Left lobe of liver (tissue), 2 donors: ENCODE results near the gene MYLK. TPM values are rescaled to one million over a fixed set of nuclear protein-coding genes. Genes with fewer than 3 reads are reported as not detected.

Experiments used
- ATAC-seq: fragments of 200-7000 bp; cut with Tn5 transposase; one replicate; pipeline ENCODE4 v1.9.1; 2020; ENCODE audit warnings: mild to moderate bottlenecking, moderate library complexity
- DNase-seq: peaks from one replicate; pipeline ENCODE4 v3.0.0-alpha.2; 2020; ENCODE audit warnings: low spot score
- total RNA-seq: library from RNA; stranded (reverse); gene quantifications from one replicate; pipeline ENCODE4 v1.2.1, GENCODE V29; 2021
- donor health status: DM: no; HTN: no; CAD: no; lungs with moderate emphysema.
- donor health status: DM: no; HTN: yes; CAD: no.

MYLK gene
- total RNA-seq, 1 donor from 2014 or later = 144 TPM

GRCh38 chr3:123576122-123576521 lies 308.0 kb downstream of the MYLK start:
- ATAC-seq (no peak), DNase-seq (no peak)

GRCh38 chr3:123571973-123572365 lies 312.2 kb downstream of the MYLK start:
- ATAC-seq = no peak
- DNase-seq = no peak

GRCh38 chr3:123571264-123571972 lies 312.7 kb downstream of the MYLK start:
- ATAC-seq (no peak), DNase-seq (no peak)

GRCh38 chr3:123568875-123569274 lies 315.3 kb downstream of the MYLK start:
- no peak for DNase-seq
- no peak for ATAC-seq

- ATAC-seq (peak; percentile 9), DNase-seq (no peak)
Observed at GRCh38 chr3:123568034-123568433, 316.1 kb downstream of the MYLK start.

GRCh38 chr3:123564056-123564455 lies 320.1 kb downstream of the MYLK start:
- ATAC-seq (peak; percentile 6), DNase-seq (no peak)

- no peak for DNase-seq
- no peak for ATAC-seq
Observed at GRCh38 chr3:123562547-123562946, 321.6 kb downstream of the MYLK start.

- no peak for ATAC-seq
- no peak for DNase-seq
Observed at GRCh38 chr3:123561188-123561587, 322.9 kb downstream of the MYLK start.

Other genes with a start within 250 kb of the MYLK start
- gene CCDC14, start 76.9 kb upstream of the MYLK start, total RNA-seq = 11.0 TPM
- not detected for gene ROPN1, start 107.8 kb upstream of the MYLK start, total RNA-seq
- 14.0 TPM for gene KALRN, start 149.0 kb upstream of the MYLK start, total RNA-seq